GM23338 (cell line): ENCODE measurements around the gene TARS2.

ENCODE experiments used
- CTCF ChIP-seq, 2 experiments: fragments of 200-600 bp in 1 of 2; sonication (generic) in 1 of 2; conservative IDR thresholded peaks; 2 replicates each; pipeline versions ENCODE4 v1.5.1 to v1.6.1; 2016 to 2017; ENCODE audit warnings: antibody characterized with exemption in 2 of 2, low read depth in 2 of 2, mild to moderate bottlenecking in 2 of 2, moderate library complexity in 1 of 2
- EZH2 ChIP-seq: fragments of 200-600 bp; sonication (generic); IDR thresholded peaks from one replicate; pipeline ENCODE4 v1.8.0; 2017; ENCODE audit warnings: antibody characterized with exemption, mild to moderate bottlenecking, low read depth; ENCODE audit not compliant: unreplicated experiment
- EZH2phosphoT487 ChIP-seq: fragments of 200-600 bp; sonication (generic); IDR thresholded peaks from one replicate; pipeline ENCODE4 v1.8.1; 2018; ENCODE audit warnings: antibody characterized with exemption; ENCODE audit not compliant: unreplicated experiment
- POLR2AphosphoS5 ChIP-seq: IDR thresholded peaks from 2 replicates; pipeline ENCODE4 v1.6.1; 2016; ENCODE audit warnings: antibody characterized with exemption, low read depth

GRCh38 chr1:150466964-150467363 lies 20.3 kb upstream of the TARS2 start:
- no peak for TF ChIP-seq CTCF (conservative IDR thresholded peaks at IDR 0.05; ENCODE audit: low read depth in 2 of 2)
- TF ChIP-seq EZH2phosphoT487 = no peak
- TF ChIP-seq EZH2 = no peak
- TF ChIP-seq POLR2AphosphoS5 = no peak
